ENCODE data around the gene BTBD2.

Gene BTBD2

GRCh38 chr19:1942934-1943555 lies 72.5 kb downstream of the BTBD2 start:
- no peak for DNase-seq (ENCODE audit: low read depth in 3 of 3)

GRCh38 chr19:1942078-1942933 lies 73.2 kb downstream of the BTBD2 start:
- DNase-seq (ENCODE audit: low read depth in 3 of 3): peak in 2 of 3 experiments; percentile 47 to 75

- DNase-seq (ENCODE audit: low read depth in 3 of 3): no peak
Measured at GRCh38 chr19:1941146-1942077, 74.1 kb downstream of the BTBD2 start, which contains the start of gene CSNK1G2. Gene CSNK1G2, plus strand, starts transcription at chr19:1941172. Its CDS starts 28,601 bp downstream, at chr19:1969773.

- DNase-seq (ENCODE audit: low read depth in 3 of 3): no peak
Measured at GRCh38 chr19:1938071-1938470, 77.4 kb downstream of the BTBD2 start.

- no peak for DNase-seq (ENCODE audit: low read depth in 3 of 3)
Measured at GRCh38 chr19:1936916-1937610, 78.5 kb downstream of the BTBD2 start.

GRCh38 chr19:1936430-1936829 lies 79.1 kb downstream of the BTBD2 start:
- no peak for DNase-seq (ENCODE audit: low read depth in 3 of 3)

- no peak for DNase-seq (ENCODE audit: low read depth in 3 of 3)
Measured at GRCh38 chr19:1935484-1936208, 79.9 kb downstream of the BTBD2 start.
